ENCODE data around the gene IFT172.
"Not testable (repeated sequence)": the region's sequence is repeated elsewhere in the genome, so short reads cannot be mapped to it uniquely, and the experiment has no call there.

Gene IFT172

GRCh38 chr2:27428213-27428977 is 61.1 kb downstream of the IFT172 start, which contains the start of gene NRBP1:
Gene NRBP1, plus strand, starts transcription at chr2:27428631. Its CDS starts 4,643 bp downstream, at chr2:27433274.
- in situ Hi-C loops (cut with MboI; ENCODE audit: low sequenced_read_pairs), result no loop called here

- in situ Hi-C loops (cut with MboI; ENCODE audit: low sequenced_read_pairs), result no loop called here
Measured at GRCh38 chr2:27427863-27428212, 61.7 kb downstream of the IFT172 start.

GRCh38 chr2:27425039-27425438 is 64.5 kb downstream of the IFT172 start:
- in situ Hi-C loops (cut with MboI; ENCODE audit: low sequenced_read_pairs), result not testable (repeated sequence)

- in situ Hi-C loops (cut with MboI; ENCODE audit: low sequenced_read_pairs), result no loop called here
Measured at GRCh38 chr2:27422958-27423357, 66.6 kb downstream of the IFT172 start.

- in situ Hi-C loops (cut with MboI; ENCODE audit: low sequenced_read_pairs), result no loop called here
Measured at GRCh38 chr2:27421660-27422250, 67.8 kb downstream of the IFT172 start.

- in situ Hi-C loops (cut with MboI; ENCODE audit: low sequenced_read_pairs), result no loop called here
Measured at GRCh38 chr2:27420996-27421395, 68.5 kb downstream of the IFT172 start.

- in situ Hi-C loops (cut with MboI; ENCODE audit: low sequenced_read_pairs), result no loop called here
Measured at GRCh38 chr2:27416151-27416550, 73.4 kb downstream of the IFT172 start.

GRCh38 chr2:27412419-27413152 is 77.0 kb downstream of the IFT172 start:
- in situ Hi-C loops (cut with MboI; ENCODE audit: low sequenced_read_pairs), result no loop called here

GRCh38 chr2:27409321-27410073 is 80.0 kb downstream of the IFT172 start, which contains the start of gene PPM1G:
Gene PPM1G, minus strand, starts transcription at chr2:27409591. Its CDS starts 169 bp downstream, at chr2:27409422.
- in situ Hi-C loops (cut with MboI; ENCODE audit: low sequenced_read_pairs), result no loop called here

GRCh38 chr2:27408601-27409320 is 80.8 kb downstream of the IFT172 start:
- in situ Hi-C loops (cut with MboI; ENCODE audit: low sequenced_read_pairs), result no loop called here

- in situ Hi-C loops (cut with MboI; ENCODE audit: low sequenced_read_pairs), result no loop called here
Measured at GRCh38 chr2:27407798-27408491, 81.6 kb downstream of the IFT172 start.

- in situ Hi-C loops (cut with MboI; ENCODE audit: low sequenced_read_pairs), result no loop called here
Measured at GRCh38 chr2:27400348-27401135, 89.0 kb downstream of the IFT172 start.

- in situ Hi-C loops (cut with MboI; ENCODE audit: low sequenced_read_pairs), result no loop called here
Measured at GRCh38 chr2:27398962-27399361, 90.6 kb downstream of the IFT172 start.

Data from HL-60/S4 treated with retinoic acid at 250 ng/mL for 4 days and 3 days (cell line).